ENCODE measurements around the gene CRTC3.

Gene CRTC3

DNA sequence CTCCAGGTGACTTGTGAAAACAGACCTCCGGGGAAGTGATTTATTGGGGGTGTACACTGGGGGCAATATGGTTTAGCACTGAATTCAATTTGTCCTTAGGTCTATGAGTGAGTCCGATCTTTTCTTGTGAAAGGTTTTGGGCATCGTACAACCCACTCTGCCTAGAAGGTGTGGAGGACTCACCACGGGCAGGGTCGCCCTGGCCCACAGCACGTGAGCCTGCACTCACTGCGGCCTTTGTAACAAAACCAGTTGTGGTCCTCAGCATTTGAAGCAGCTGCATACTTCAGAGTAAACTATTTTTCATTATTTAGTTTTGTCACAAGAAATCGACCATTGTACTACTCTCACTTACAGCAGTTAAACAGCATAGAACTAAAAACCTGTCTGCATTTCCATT lies 114.8 kb downstream of the CRTC3 start:
- TF ChIP-seq, protein P1, sequence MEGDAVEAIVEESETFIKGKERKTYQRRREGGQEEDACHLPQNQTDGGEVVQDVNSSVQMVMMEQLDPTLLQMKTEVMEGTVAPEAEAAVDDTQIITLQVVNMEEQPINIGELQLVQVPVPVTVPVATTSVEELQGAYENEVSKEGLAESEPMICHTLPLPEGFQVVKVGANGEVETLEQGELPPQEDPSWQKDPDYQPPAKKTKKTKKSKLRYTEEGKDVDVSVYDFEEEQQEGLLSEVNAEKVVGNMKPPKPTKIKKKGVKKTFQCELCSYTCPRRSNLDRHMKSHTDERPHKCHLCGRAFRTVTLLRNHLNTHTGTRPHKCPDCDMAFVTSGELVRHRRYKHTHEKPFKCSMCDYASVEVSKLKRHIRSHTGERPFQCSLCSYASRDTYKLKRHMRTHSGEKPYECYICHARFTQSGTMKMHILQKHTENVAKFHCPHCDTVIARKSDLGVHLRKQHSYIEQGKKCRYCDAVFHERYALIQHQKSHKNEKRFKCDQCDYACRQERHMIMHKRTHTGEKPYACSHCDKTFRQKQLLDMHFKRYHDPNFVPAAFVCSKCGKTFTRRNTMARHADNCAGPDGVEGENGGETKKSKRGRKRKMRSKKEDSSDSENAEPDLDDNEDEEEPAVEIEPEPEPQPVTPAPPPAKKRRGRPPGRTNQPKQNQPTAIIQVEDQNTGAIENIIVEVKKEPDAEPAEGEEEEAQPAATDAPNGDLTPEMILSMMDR (IDR thresholded peaks at IDR 0.05; ENCODE audit: low read depth, low read length) = no peak
- TF ChIP-seq MYC (IDR thresholded peaks at IDR 0.05; ENCODE audit: low read depth, low read length) = no peak
- TF ChIP-seq, protein P2, sequence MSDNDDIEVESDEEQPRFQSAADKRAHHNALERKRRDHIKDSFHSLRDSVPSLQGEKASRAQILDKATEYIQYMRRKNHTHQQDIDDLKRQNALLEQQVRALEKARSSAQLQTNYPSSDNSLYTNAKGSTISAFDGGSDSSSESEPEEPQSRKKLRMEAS (IDR thresholded peaks at IDR 0.05; ENCODE audit: low read depth, low read length) = no peak
- TF ChIP-seq POLR2A (IDR thresholded peaks at IDR 0.05; ENCODE audit: extremely low read depth, insufficient read length) = no peak
- DNase-seq (ENCODE audit: low read depth) = no peak
- H3K4me3 ChIP-seq (ENCODE audit: low read depth, low read length) = no peak overlapping the region

DNA sequence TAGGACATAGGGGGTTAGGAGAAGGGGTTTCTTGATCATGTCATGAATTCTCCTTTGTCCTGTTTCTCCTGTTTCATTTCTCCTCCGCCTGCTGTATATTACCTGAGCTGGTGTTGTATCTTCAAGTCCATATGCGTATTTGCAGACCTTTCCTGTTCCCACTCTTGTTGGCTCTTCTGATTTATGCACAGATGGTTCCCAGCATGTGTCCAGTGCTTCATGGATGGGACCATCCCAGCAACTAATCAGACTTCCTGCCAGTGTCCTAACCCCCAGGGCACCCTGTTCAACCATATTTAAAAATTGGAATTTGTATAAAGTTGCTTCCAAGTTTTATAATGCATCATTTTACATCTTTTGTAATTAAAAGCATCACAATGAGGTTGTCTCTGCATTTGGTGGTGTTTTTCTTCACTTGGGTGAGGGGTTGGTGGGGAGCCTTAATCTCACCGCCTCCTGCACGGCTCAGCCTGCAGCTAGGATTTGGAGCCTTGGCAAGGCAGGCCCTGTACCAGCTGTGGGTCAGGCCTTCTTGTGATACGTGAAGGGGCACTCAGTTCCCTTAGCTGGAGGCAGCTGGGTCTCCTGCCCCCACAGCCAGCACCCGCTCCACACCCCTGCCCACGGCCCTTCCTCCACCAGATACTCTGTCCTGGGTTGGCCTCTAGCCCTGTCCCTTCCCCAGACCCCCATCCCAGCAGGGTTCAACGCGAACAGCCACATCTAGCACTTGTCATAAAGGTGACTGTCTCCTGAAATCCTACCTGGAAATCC lies 115.4 kb downstream of the CRTC3 start:
- H3K4me3 ChIP-seq (ENCODE audit: low read depth, low read length) = no peak overlapping the region
- TF ChIP-seq MYC (IDR thresholded peaks at IDR 0.05; ENCODE audit: low read depth, low read length) (no peak), POLR2A (IDR thresholded peaks at IDR 0.05; ENCODE audit: extremely low read depth, insufficient read length) (no peak)
- TF ChIP-seq, protein P1 (IDR thresholded peaks at IDR 0.05; ENCODE audit: low read depth, low read length) = no peak
- TF ChIP-seq, protein P2 (IDR thresholded peaks at IDR 0.05; ENCODE audit: low read depth, low read length) = no peak
- no peak for DNase-seq (ENCODE audit: low read depth)

DNA sequence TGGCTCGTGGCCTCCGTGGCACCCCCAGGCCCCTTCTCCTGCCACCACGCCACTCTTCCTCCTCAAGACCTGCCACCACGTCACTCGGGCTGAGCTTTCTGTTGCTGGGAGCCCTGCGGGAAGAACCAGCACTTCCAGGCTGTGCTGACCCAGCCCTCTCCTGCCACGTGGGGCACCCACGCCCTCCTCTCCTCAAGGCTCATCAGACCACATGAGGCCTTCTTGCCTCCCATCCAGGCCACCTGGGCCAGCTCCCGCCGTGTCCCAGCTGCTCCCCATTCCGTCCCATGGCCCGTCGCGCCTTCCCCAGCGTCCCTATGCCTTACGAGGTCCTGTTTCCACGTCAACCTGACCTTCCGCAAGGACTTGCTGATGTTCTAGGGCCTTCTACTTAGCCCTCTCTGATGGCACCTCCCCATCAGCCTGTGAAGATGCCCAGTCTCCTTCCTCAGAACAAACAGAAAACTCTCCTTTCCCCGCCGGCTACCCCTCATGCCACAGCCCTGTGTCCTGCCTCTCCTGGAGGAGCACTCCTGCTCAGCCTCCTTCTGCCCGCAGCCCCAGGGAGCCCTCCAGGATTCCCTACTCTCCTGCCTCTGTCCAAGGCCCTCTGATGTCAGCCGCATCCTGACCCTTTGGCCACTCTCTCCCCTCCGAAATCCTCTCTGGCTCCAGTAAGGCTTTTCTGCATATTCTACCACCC lies 116.3 kb downstream of the CRTC3 start:
- TF ChIP-seq POLR2A (IDR thresholded peaks at IDR 0.05; ENCODE audit: extremely low read depth, insufficient read length) (no peak), MYC (IDR thresholded peaks at IDR 0.05; ENCODE audit: low read depth, low read length) (no peak)
- TF ChIP-seq, protein P1 (IDR thresholded peaks at IDR 0.05; ENCODE audit: low read depth, low read length) = no peak
- TF ChIP-seq, protein P2 (IDR thresholded peaks at IDR 0.05; ENCODE audit: low read depth, low read length) = no peak
- H3K4me3 ChIP-seq (ENCODE audit: low read depth, low read length) = no peak overlapping the region
- no peak for DNase-seq (ENCODE audit: low read depth)

DNA sequence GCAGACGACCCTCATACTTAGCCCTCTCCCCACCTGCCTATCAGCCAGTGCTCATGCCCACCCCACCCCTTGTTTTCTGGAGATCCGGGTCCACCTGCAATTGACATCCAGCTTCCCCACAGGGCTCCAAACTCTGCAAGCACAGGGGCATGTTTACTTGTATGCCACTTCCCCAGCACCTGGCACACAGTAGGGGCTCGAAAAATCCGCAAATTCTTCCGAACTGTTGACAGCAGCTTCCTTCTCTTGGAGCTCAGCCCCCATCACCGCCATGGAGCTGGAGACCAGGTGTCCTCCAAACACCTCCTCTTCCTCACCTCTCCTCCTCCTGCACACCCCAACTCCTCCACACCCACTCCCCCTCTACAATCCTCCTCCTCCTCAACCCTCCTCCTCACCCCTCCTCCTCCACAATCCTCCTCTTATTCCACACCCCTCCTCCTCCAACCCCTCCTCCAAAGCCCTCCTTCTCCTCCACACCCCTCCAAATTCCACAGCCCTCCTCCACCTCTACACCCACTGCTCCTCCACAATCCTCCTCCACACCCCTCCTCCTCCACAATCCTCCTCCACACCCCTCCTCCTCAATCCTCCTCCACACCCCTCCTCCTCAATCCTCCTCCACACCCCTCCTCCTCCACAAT lies 117.1 kb downstream of the CRTC3 start:
- TF ChIP-seq POLR2A (IDR thresholded peaks at IDR 0.05; ENCODE audit: extremely low read depth, insufficient read length) (no peak), MYC (IDR thresholded peaks at IDR 0.05; ENCODE audit: low read depth, low read length) (no peak)
- TF ChIP-seq, protein P1 (IDR thresholded peaks at IDR 0.05; ENCODE audit: low read depth, low read length) = no peak
- TF ChIP-seq, protein P2 (IDR thresholded peaks at IDR 0.05; ENCODE audit: low read depth, low read length) = no peak

DNA sequence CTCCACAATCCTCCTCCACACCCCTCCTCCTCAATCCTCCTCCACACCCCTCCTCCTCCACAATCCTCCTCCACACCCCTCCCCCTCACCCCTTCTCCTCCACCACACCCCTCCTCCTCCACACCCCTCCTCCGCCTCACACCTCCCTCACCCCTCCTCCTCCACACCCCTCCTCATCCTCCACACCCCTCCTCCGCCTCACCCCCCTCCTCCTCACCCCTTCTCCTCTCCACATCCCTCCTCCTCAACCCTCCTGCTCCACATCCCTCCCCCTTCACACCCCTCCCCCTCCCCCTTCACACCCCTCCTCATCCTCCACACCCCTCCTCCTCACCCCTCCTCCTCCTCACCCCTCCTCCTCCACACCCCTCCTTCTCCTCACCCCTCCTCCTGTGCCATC lies 117.6 kb downstream of the CRTC3 start:
- no peak overlapping the region for H3K4me3 ChIP-seq (ENCODE audit: low read depth, low read length)
- TF ChIP-seq, protein P1 (IDR thresholded peaks at IDR 0.05; ENCODE audit: low read depth, low read length) = no peak
- TF ChIP-seq POLR2A (IDR thresholded peaks at IDR 0.05; ENCODE audit: extremely low read depth, insufficient read length) (no peak), MYC (IDR thresholded peaks at IDR 0.05; ENCODE audit: low read depth, low read length) (no peak)
- TF ChIP-seq, protein P2 (IDR thresholded peaks at IDR 0.05; ENCODE audit: low read depth, low read length) = no peak
- DNase-seq (ENCODE audit: low read depth) = no peak

More for the DNA sequence above, 117.1 kb downstream of the CRTC3 start:
- no peak overlapping the region for H3K4me3 ChIP-seq (ENCODE audit: low read depth, low read length)
- no peak for DNase-seq (ENCODE audit: low read depth)

Data from NB4 (cell line).